Measurements from ENCODE around the gene NUDT1.

The NUDT1 gene

GRCh38 chr7:2225336-2225735, 16.7 kb upstream of the NUDT1 start:
- no peak for DNase-seq

GRCh38 chr7:2225830-2226229, 16.2 kb upstream of the NUDT1 start:
- DNase-seq = no peak

- no peak for DNase-seq
These were observed 14.3 kb upstream of the NUDT1 start for GRCh38 chr7:2227699-2228098.

GRCh38 chr7:2228921-2229320, 13.1 kb upstream of the NUDT1 start:
- no peak for DNase-seq

- DNase-seq = no peak
These were observed 12.6 kb upstream of the NUDT1 start for GRCh38 chr7:2229467-2229866.

GRCh38 chr7:2230226-2230625, 11.8 kb upstream of the NUDT1 start:
- no peak for DNase-seq

GRCh38 chr7:2230882-2231281, 11.1 kb upstream of the NUDT1 start:
- DNase-seq = no peak

- no peak for DNase-seq
These were observed 9.8 kb upstream of the NUDT1 start for GRCh38 chr7:2231992-2232765.

GRCh38 chr7:2232766-2233520, 9.1 kb upstream of the NUDT1 start, which contains the start of gene MAD1L1:
Gene MAD1L1, minus strand, starts transcription at chr7:2232945. Its CDS starts 2,812 bp downstream, at chr7:2230133.
- DNase-seq = peak; percentile 88

GRCh38 chr7:2233926-2234325, 8.1 kb upstream of the NUDT1 start:
- no peak for DNase-seq

- DNase-seq = peak; percentile 71
These were observed 4.9 kb upstream of the NUDT1 start for GRCh38 chr7:2237109-2237602.

GRCh38 chr7:2239242-2239641, 2.8 kb upstream of the NUDT1 start:
- no peak for DNase-seq

- DNase-seq = no peak
These were observed 759 bp downstream of the NUDT1 start for GRCh38 chr7:2242541-2243429.

- no peak for DNase-seq
These were observed 1.4 kb downstream of the NUDT1 start for GRCh38 chr7:2243458-2243857.

GRCh38 chr7:2244404-2244995, 2.5 kb downstream of the NUDT1 start:
- no peak for DNase-seq

GRCh38 chr7:2245883-2246675, 4.1 kb downstream of the NUDT1 start:
- no peak for DNase-seq

- no peak for DNase-seq
These were observed 5.3 kb downstream of the NUDT1 start for GRCh38 chr7:2247141-2247995.

GRCh38 chr7:2248984-2249694, 7.1 kb downstream of the NUDT1 start:
- DNase-seq = no peak

- no peak for DNase-seq
These were observed 7.8 kb downstream of the NUDT1 start for GRCh38 chr7:2249744-2250323.

GRCh38 chr7:2251381-2251780, 9.4 kb downstream of the NUDT1 start:
- DNase-seq = no peak
